Peyer's patch (tissue), 4 donors: ENCODE data around the gene GABBR2.

ENCODE experiments used
- CTCF ChIP-seq, 6 experiments: fragments of 450-650 bp in 4 of 6; fragments of 200-600 bp in 2 of 6; sonication (generic) in 1 of 6; IDR thresholded peaks; one replicate each; pipeline ENCODE4 v1.5.1; 2017 to 2019; ENCODE audit warnings: antibody characterized with exemption in 6 of 6, mild to moderate bottlenecking in 3 of 6, moderate library complexity in 1 of 6
- POLR2A ChIP-seq, 2 donors: fragments of 450-650 bp; IDR thresholded peaks; one replicate each; pipeline ENCODE4 v1.5.1; 2017; ENCODE audit warnings: antibody characterized with exemption in 2 of 2, mild to moderate bottlenecking in 2 of 2, moderate library complexity in 2 of 2

GRCh38 chr9:98425079-98425478 is 283.7 kb downstream of the GABBR2 start:
- no peak for TF ChIP-seq POLR2A (IDR thresholded peaks at IDR 0.05)
- TF ChIP-seq CTCF (IDR thresholded peaks at IDR 0.05), result no peak
